HepG2 (cell line): ENCODE measurements around the gene DOK7. TPM values are rescaled to one million over a fixed set of nuclear protein-coding genes. Genes with fewer than 3 reads are reported as not detected.

Source experiments
- ATF7-NPFF ChIP-seq: sonication (generic); formaldehyde crosslinking; IDR thresholded peaks from 2 replicates; pipeline ENCODE4 v1.8.1; 2023; ENCODE audit warnings: mild to moderate bottlenecking, low read depth, missing genetic modification reagents, moderate library complexity
- GABPA ChIP-seq, 2 experiments: IDR thresholded peaks; 2 replicates each; pipeline ENCODE4 v1.6.1; 2011 to 2016; ENCODE audit warnings: low read depth in 2 of 2, low read length in 1 of 2, missing biosample characterization in 1 of 2, missing genetic modification characterization in 1 of 2
- GATA4 ChIP-seq: sonication (generic); IDR thresholded peaks from 2 replicates; pipeline ENCODE4 v1.6.1; 2016; ENCODE audit warnings: antibody characterized with exemption, low read depth, borderline replicate concordance
- HNF1A ChIP-seq, 2 experiments: sonication (generic) in 1 of 2; formaldehyde crosslinking in 1 of 2; IDR thresholded peaks; 2 replicates each; pipeline versions ENCODE4 v1.4.0 to v1.6.1; 2016 to 2020; ENCODE audit warnings: borderline replicate concordance in 1 of 2, low read depth in 1 of 2, mild to moderate bottlenecking in 1 of 2, missing genetic modification reagents in 1 of 2
- MEIS2 ChIP-seq: sonication (generic); formaldehyde crosslinking; IDR thresholded peaks from 2 replicates; pipeline ENCODE4 v1.9.0; 2021; ENCODE audit warnings: mild to moderate bottlenecking, missing genetic modification reagents
- MYNN ChIP-seq: sonication (generic); formaldehyde crosslinking; IDR thresholded peaks from 2 replicates; pipeline ENCODE4 v1.4.0; 2020; ENCODE audit warnings: mild to moderate bottlenecking, low read depth, missing genetic modification reagents
- RFXANK ChIP-seq: IDR thresholded peaks from 2 replicates; pipeline ENCODE4 v1.6.1; 2016
- SNAPC5 ChIP-seq: sonication (generic); formaldehyde crosslinking; IDR thresholded peaks from 2 replicates; pipeline ENCODE4 v1.8.1; 2023; ENCODE audit warnings: mild to moderate bottlenecking, missing genetic modification reagents, borderline replicate concordance
- TAF1 ChIP-seq: sonication (generic); formaldehyde crosslinking; IDR thresholded peaks from 2 replicates; pipeline ENCODE4 v1.4.0; 2020; ENCODE audit warnings: missing genetic modification reagents
- TBP ChIP-seq: sonication (generic); formaldehyde crosslinking; IDR thresholded peaks from 2 replicates; pipeline ENCODE4 v1.5.0; 2020; ENCODE audit warnings: missing genetic modification reagents
- TCF12 ChIP-seq, 2 experiments: fragments of 450-650 bp in 1 of 2; sonication (generic) in 1 of 2; formaldehyde crosslinking in 1 of 2; IDR thresholded peaks; 2 replicates each; pipeline versions ENCODE4 v1.6.1 to v1.8.0; 2017 to 2022; ENCODE audit warnings: antibody characterized with exemption in 1 of 2, mild to moderate bottlenecking in 1 of 2, missing genetic modification reagents in 1 of 2, moderate library complexity in 1 of 2
- ZBTB42 ChIP-seq: sonication (generic); formaldehyde crosslinking; IDR thresholded peaks from 2 replicates; pipeline ENCODE4 v1.5.0; 2020; ENCODE audit warnings: mild to moderate bottlenecking, missing genetic modification reagents
- ZNF550 ChIP-seq: sonication (generic); formaldehyde crosslinking; IDR thresholded peaks from 2 replicates; pipeline ENCODE4 v1.4.0; 2020; ENCODE audit warnings: mild to moderate bottlenecking, missing genetic modification reagents, borderline replicate concordance
- ZNF772 ChIP-seq: sonication (generic); formaldehyde crosslinking; IDR thresholded peaks from 2 replicates; pipeline ENCODE4 v1.5.0; 2020; ENCODE audit warnings: mild to moderate bottlenecking, missing genetic modification reagents
- ZNF879 ChIP-seq: sonication (generic); formaldehyde crosslinking; IDR thresholded peaks from 2 replicates; pipeline ENCODE4 v1.8.1; 2023; ENCODE audit warnings: missing genetic modification reagents
- polyA plus RNA-seq, 8 experiments: library from polyadenylated mRNA; depleted of rRNA in 3 of 8; stranded (reverse) in 7 of 8; unstranded in 1 of 8; fragments of >200 nt; fragmentation: Illumina TruSeq in 4 of 8; extraction: Trizol in 4 of 8; gene quantifications; 2 replicates each; pipeline versions ENCODE4 v1.2.1 to v1.2.3, GENCODE V29; 2011 to 2016; ENCODE audit warnings: low read depth in 4 of 8, missing spikeins in 1 of 8, mixed read lengths in 1 of 8; ENCODE audit not compliant: insufficient read depth in 1 of 8
- total RNA-seq, 5 experiments: library from RNA; depleted of rRNA; stranded (reverse); fragments of >200 nt; fragmentation: Illumina TruSeq; extraction: Trizol; gene quantifications; 2 replicates each; pipeline ENCODE4 v1.2.3, GENCODE V29; 2016; ENCODE audit warnings: low read depth in 1 of 5
- TF ChIP-seq, protein P1 (sequence below): sonication (generic); formaldehyde crosslinking; IDR thresholded peaks from 2 replicates; pipeline ENCODE4 v1.8.1; 2023; ENCODE audit warnings: missing genetic modification reagents, mild to moderate bottlenecking, borderline replicate concordance
- TF ChIP-seq, protein P2 (sequence below): sonication (generic); formaldehyde crosslinking; IDR thresholded peaks from 2 replicates; pipeline ENCODE4 v1.5.0; 2020; ENCODE audit warnings: mild to moderate bottlenecking, missing genetic modification reagents
- TF ChIP-seq, protein P3 (sequence below): sonication (generic); formaldehyde crosslinking; IDR thresholded peaks from 2 replicates; pipeline ENCODE4 v1.4.0; 2020; ENCODE audit warnings: mild to moderate bottlenecking, low read depth, missing genetic modification reagents
- TF ChIP-seq, protein P4 (sequence below): sonication (generic); formaldehyde crosslinking; IDR thresholded peaks from 2 replicates; pipeline ENCODE4 v1.4.0; 2020; ENCODE audit warnings: missing genetic modification reagents

DOK7 gene
- total and polyA plus RNA-seq, 2 of the 13 experiments (the other 11 are each of a cell fraction or from before 2014, with no cell fraction given): 0.03 to 0.07 TPM

- TF ChIP-seq, protein P1, sequence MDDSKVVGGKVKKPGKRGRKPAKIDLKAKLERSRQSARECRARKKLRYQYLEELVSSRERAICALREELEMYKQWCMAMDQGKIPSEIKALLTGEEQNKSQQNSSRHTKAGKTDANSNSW (CRISPR knock-in tag): no peak
- TF ChIP-seq ZNF772 (CRISPR knock-in tag): peak; percentile 41; the same call in 1 of the 2 replicates
- no peak for TF ChIP-seq TCF12 (IDR thresholded peaks at IDR 0.05)
- TF ChIP-seq TCF12 (CRISPR knock-in tag; IDR thresholded peaks at IDR 0.05): peak; percentile 75; the same call in 1 of the 2 replicates
- TF ChIP-seq, protein P2, sequence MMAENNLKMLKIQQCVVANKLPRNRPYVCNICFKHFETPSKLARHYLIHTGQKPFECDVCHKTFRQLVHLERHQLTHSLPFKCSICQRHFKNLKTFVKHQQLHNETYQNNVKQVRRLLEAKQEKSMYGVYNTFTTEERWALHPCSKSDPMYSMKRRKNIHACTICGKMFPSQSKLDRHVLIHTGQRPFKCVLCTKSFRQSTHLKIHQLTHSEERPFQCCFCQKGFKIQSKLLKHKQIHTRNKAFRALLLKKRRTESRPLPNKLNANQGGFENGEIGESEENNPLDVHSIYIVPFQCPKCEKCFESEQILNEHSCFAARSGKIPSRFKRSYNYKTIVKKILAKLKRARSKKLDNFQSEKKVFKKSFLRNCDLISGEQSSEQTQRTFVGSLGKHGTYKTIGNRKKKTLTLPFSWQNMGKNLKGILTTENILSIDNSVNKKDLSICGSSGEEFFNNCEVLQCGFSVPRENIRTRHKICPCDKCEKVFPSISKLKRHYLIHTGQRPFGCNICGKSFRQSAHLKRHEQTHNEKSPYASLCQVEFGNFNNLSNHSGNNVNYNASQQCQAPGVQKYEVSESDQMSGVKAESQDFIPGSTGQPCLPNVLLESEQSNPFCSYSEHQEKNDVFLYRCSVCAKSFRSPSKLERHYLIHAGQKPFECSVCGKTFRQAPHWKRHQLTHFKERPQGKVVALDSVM: peak; percentile 63; the same call in 1 of the 2 replicates
- no peak for TF ChIP-seq MEIS2 (CRISPR knock-in tag)
- TF ChIP-seq SNAPC5 (CRISPR knock-in tag): no peak
- no peak for TF ChIP-seq MYNN (CRISPR knock-in tag)
- no peak for TF ChIP-seq ATF7-NPFF
- TF ChIP-seq, protein P3, sequence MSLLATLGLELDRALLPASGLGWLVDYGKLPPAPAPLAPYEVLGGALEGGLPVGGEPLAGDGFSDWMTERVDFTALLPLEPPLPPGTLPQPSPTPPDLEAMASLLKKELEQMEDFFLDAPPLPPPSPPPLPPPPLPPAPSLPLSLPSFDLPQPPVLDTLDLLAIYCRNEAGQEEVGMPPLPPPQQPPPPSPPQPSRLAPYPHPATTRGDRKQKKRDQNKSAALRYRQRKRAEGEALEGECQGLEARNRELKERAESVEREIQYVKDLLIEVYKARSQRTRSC (CRISPR knock-in tag): no peak
- TF ChIP-seq ZBTB42 (CRISPR knock-in tag): no peak
- TF ChIP-seq GATA4: no peak
- TF ChIP-seq HNF1A (IDR thresholded peaks at IDR 0.05; ENCODE audit: low read depth): no peak
- 0 out of 2 replicates have a peak, but pooled peaks have one; percentile 43 for TF ChIP-seq HNF1A (CRISPR knock-in tag; IDR thresholded peaks at IDR 0.05; ENCODE audit: borderline replicate concordance)
- no peak for TF ChIP-seq TAF1 (CRISPR knock-in tag)
- no peak for TF ChIP-seq TBP
- TF ChIP-seq GABPA (IDR thresholded peaks at IDR 0.05; ENCODE audit: low read depth, low read length): no peak
- peak; percentile 70 for TF ChIP-seq GABPA (CRISPR knock-in tag; IDR thresholded peaks at IDR 0.05; ENCODE audit: low read depth)
- TF ChIP-seq ZNF550: no peak
- no peak for TF ChIP-seq RFXANK (CRISPR knock-in tag)
- TF ChIP-seq, protein P4, sequence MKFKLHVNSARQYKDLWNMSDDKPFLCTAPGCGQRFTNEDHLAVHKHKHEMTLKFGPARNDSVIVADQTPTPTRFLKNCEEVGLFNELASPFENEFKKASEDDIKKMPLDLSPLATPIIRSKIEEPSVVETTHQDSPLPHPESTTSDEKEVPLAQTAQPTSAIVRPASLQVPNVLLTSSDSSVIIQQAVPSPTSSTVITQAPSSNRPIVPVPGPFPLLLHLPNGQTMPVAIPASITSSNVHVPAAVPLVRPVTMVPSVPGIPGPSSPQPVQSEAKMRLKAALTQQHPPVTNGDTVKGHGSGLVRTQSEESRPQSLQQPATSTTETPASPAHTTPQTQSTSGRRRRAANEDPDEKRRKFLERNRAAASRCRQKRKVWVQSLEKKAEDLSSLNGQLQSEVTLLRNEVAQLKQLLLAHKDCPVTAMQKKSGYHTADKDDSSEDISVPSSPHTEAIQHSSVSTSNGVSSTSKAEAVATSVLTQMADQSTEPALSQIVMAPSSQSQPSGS (CRISPR knock-in tag): no peak
- TF ChIP-seq ZNF879 (CRISPR knock-in tag): no peak
Observed at GRCh38 chr4:3442959-3443749, 20.0 kb upstream of the DOK7 start (continued).
